Dermis blood vessel endothelial cell (primary cell): ENCODE data around the gene INF2. TPM values are rescaled to one million over a fixed set of nuclear protein-coding genes. Genes with fewer than 3 reads are reported as not detected.

Experiments used
- DNase-seq: peaks from one replicate; pipeline ENCODE4 v3.0.0; 2010
- total RNA-seq: library from RNA; depleted of rRNA; stranded (reverse); fragments of >200 nt; gene quantifications from 2 replicates; pipeline ENCODE4 v1.2.3, GENCODE V29; 2014

INF2 gene
- total RNA-seq, 1 donor from 2014 or later = 53.6 TPM

GRCh38 chr14:104706733-104707607, 17.6 kb downstream of the INF2 start:
- DNase-seq = no peak

GRCh38 chr14:104707608-104708595, 18.5 kb downstream of the INF2 start:
- DNase-seq = no peak

DNA sequence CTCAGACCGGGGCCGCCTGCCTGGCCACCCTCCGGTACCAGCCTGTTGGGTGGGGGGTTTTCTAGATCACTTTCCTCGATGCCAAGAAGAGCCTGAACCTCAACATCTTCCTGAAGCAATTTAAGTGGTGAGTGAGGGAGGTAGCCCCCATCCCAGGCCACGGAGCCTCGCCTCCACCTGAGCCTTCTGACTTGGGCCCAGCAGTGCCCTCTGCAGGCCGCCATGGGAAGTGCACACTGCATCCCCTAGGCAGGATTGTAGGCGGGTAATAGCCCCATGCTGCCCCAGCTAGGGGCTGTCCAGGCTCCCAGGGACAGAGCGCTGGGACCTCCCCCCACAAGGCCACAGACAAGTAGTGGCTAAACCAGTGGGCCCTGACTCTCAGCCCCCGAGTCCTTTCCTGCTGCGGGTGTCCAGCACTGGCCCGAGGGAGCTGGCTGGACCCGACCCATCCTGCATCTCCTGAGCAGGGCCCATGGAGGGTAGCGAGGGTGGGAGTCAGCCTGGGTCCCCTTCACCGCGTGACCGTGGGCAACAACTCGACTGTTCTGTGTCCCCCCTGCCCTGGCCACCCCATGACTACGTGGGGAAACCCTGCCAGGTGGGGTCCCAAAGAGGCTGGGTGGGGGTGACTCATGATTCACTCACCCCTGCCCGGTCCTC, 19.3 kb downstream of the INF2 start:
- peak; percentile 83 for DNase-seq

- no peak for DNase-seq
Observed at GRCh38 chr14:104709387-104710039, 20.1 kb downstream of the INF2 start.

DNA sequence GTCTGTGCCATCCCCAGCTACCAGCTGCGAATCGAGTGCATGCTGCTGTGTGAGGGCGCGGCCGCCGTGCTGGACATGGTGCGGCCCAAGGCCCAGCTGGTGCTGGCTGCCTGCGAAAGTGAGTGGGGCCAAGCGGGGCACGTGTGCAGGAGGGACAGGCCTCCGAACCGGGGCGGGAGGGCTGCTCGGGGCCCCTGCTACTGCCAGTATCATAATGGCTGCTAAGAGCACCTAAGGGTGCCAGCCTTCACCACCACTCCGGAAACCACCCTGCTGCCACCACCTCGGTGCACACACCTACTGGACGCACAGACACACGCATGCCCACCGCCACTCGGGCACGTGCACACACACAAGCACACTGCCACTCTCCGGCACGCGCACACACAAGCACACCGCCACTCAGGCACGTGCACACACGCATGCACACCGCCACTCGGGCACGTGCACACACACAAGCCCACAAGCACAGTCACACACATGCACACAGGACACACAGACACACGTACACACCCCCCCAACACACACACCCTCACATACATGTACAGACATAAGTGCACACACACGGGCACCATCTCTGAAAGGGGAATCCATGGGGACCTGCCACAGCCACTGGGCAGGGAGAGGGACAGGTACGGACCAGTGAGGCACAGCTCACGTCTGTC, 20.8 kb downstream of the INF2 start:
- DNase-seq = no peak

GRCh38 chr14:104712881-104713734, 23.7 kb downstream of the INF2 start:
- DNase-seq = no peak

DNA sequence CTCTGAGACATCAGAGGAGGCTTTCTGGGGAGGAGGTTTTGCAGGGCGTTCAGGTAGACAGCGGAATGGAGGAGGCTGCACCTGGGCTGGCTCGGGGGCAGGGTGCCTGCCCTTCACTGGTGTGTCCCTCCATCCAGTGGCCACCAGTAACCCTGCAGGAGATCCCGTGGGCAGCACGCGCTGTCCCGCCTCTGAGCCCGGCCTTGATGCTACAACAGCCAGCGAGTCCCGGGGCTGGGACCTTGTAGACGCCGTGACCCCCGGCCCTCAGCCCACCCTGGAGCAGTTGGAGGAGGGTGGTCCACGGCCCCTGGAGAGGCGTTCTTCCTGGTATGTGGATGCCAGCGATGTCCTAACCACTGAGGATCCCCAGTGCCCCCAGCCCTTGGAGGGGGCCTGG, 24.6 kb downstream of the INF2 start:
- no peak for DNase-seq

DNA sequence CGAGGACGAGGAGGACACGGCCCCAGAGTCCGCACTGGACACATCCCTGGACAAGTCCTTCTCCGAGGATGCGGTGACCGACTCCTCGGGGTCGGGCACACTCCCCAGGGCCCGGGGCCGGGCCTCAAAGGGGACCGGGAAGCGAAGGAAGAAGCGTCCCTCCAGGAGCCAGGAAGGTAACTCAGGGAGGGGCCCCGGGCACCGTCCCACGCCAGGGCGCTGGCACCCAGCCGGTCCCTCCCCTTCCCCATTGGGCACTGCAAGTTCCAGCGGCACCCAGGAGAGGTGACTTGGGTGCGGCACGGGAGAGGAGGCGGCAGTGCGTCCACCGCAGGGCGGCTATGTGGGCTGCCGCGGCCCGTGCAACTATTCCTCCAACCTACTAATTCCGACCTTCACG, 25.3 kb downstream of the INF2 start:
- DNase-seq = no peak

DNA sequence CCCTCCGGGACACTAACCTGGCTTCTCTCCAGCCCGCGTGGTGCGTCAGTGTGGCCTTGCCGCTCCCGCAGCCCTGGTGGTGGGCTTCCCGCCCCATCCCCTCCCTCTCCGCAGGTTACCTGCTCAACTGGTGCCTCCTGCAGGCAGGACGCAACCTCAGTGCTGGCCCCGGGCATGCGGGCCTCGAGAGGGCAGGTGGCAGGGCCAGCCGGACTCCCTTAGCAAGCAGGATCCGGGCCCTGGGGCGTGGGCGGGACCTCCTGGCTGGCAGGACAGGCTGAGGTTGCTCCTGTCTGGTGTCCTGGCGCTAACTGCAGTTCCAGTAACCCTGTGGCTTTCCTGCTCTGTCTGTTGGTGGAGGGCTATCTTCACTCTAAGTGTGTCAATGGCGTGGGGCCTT, 26.0 kb downstream of the INF2 start:
- no peak for DNase-seq

GRCh38 chr14:104715871-104716270, 26.5 kb downstream of the INF2 start:
- no peak for DNase-seq

DNA sequence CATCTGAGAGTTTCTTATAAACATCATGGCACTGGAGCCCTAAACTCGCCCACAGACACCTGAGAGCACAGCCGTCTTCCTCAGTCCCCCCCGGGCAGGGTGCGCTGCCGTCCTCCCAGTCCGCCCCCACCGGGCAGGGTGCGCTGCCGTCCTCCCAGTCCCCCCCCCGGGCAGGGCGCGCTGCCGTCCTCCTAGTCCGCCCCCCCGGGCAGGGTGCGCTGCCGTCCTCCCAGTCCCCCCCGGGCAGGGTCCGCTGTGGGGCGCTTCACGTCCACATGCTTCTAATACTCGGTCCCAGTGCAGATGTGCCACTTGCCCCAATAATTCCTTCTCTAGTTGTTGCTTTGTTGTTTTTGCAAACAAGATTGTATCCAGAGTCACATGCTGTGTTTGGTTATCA, 27.7 kb downstream of the INF2 start:
- DNase-seq = no peak

DNA sequence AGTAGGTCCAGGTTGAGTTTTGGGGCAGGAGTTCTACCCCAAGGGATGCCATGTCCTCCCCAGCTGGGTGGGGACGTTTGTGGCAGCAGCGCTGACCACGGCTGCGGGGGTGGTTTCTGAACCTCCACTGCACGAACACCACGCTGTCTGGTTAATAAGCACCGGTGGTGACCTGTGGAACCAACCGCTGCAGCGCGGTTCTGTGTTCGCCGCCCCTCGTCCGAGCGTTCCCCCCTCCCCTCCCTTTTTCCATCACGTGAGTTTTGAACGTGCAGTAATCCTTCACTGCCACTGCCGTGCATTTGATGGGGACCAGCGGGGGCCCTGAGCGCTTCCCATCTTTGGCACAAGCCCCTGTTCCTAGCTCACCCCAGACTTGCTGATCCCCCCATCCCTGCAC, 28.2 kb downstream of the INF2 start:
- DNase-seq = no peak

DNA sequence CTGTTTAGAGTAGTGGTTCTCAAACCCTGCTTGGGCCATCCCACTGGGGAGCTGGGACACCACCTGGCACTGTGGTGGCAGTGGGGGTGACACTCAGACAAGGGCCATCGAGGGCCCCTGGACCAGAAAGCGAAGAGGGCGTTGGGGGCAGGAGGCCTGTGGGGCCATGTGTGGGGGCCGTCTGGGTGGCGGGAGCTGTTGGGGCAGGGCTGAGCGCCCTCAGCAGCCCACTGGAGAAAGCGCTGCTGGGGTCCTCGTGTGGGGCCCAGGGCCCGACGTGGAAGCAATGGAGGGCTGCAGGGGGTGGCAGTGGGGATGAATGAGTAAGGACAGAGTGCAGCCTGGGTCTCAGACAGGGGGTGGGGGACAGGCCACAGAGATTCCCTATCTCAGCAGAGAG, 28.7 kb downstream of the INF2 start:
- DNase-seq = no peak

- DNase-seq = no peak
Observed at GRCh38 chr14:104718871-104719270, 29.5 kb downstream of the INF2 start.

- DNase-seq = no peak
Observed at GRCh38 chr14:104719343-104719742, 29.9 kb downstream of the INF2 start.

DNA sequence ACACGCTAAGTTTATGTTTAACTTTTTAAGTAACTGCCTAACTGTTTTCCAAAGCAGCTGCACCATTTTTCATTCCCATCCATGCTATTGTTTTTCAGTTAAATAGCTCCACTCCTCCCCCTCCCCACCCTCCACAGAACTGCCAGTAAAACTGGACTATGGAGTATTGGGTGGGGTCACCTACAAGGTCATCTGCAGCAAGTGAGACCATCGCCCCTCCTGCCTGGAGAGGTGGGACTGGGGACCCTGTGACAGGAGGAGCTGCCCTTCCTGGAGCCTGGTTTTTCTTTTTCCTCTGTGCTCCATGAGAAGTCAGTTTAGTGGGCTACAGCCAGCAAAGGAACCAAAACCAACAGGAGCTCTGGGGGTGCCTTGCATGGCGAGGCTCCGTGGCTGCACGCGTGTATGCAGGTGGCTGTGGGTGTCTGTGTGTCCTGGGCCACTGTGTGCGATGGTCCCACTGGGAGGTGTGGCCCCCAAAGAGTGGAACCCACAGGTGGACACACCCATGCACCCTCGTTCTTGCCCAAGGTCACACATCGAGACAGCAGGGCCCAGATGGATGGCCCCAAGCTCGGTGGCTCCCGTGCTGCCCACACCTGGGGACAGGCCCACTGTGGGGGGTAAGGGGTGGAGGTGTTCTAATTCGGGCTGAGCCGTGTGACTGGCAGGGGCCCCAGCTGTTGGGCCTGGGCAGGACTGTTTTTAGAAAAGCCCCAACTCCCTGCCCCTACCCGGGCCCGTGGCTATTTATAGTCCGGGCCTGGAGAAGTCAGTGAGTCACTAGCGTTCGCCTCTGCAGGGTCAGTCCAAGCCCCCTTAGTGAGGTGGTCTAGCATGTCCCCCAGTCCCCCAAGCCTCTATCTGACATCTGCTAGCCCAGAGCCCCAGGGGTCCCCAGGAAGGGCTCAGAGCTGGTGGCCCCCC, 32.4 kb downstream of the INF2 start:
- DNase-seq = no peak

GRCh38 chr14:104722938-104723650, 33.7 kb downstream of the INF2 start:
- no peak for DNase-seq

DNA sequence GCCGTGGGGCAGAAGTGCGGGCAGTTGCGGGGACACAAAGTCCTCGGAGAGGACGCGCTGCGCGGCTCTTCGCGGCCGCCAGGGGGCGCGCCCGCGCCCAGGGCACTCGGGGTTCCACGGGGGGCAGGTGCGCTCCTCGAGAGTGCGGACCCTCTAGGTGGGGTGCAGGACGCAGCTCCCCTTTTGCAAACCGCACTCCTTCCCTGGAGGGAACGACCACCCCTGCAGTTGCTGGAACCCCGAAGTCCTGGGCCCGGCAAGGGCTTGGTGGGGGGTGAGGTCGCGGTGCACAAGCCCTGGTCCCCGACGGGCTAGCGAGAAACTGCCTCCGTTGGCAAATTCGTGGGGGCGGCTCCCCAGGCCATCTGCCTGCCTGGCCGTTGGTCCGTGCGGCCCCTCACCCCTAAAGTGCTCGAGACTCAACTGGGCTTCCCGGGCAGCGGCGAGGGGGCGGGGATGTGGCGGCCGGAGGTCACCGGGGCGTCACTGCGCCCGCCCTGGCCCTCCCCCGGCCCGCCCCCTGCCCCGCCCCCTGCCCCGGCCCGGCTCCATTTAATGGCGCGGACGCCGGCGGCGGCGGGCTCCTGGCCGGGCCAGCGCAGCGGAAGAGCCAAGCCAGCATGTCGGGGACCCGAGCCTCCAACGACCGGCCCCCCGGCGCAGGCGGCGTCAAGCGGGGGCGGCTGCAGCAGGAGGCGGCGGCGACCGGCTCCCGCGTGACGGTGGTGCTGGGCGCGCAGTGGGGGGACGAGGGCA, 34.4 kb downstream of the INF2 start, which contains the start of gene ADSS1:
Gene ADSS1, plus strand, starts transcription at position 579 of the 756 bp plus-strand sequence. Its CDS starts 42 bp downstream, at position 621.
- DNase-seq = peak; percentile 61
